K562 (cell line): Measurements from ENCODE around the gene LRP3. TPM values are rescaled to one million over a fixed set of nuclear protein-coding genes. Genes with fewer than 3 reads are reported as not detected.

ENCODE experiments used
- ATAC-seq: fragments of 200-7000 bp; cut with Tn5 transposase; 3 replicates; pipeline ENCODE4 v1.9.1; 2020; ENCODE audit warnings: moderate library complexity
- BruUV-seq: library from RNA; stranded (reverse); fragments of 400-500 nt; replicated peaks from 2 replicates; lab custom pipeline; 2021; lab: Mats Ljungman, UMichigan
- CTCF ChIA-PET: fragments of 300-600 bp; formaldehyde crosslinking; extraction: SDS; loops from one replicate; lab custom pipeline; 2021; ENCODE audit warnings: low intra/inter-chr PET ratio; lab: Yijun Ruan, JAX
- POLR2A ChIA-PET: fragments of 300-600, 350-650 bp; sonication (Branson Sonifier 250); formaldehyde crosslinking; extraction: SDS; loops from one replicate; lab custom pipeline; 2021; ENCODE audit warnings: antibody characterized with exemption, inconsistent platforms; lab: Yijun Ruan, JAX
- DNase-seq, 4 experiments: peaks; one replicate each; pipeline versions ENCODE4 v3.0.0 to v3.0.0-alpha.2; 2011 to 2018; ENCODE audit warnings: low spot score in 3 of 4, mixed read lengths in 3 of 4; ENCODE audit errors: extremely low read depth in 1 of 4
- FAIRE-seq: peaks from 2 replicates; lab custom pipeline; 2011; peaks lifted over from hg19 to GRCh38; lab: Jason Lieb, UNC
- H2AFZ ChIP-seq: 2 replicates; pipeline ENCODE4 v1.6.0; 2011; ENCODE audit warnings: low read depth, low read length, control low read depth, inconsistent platforms
- H3K27ac ChIP-seq: fragments of 200-600 bp; 3 replicates; pipeline ENCODE4 v1.8.0; 2011; ENCODE audit warnings: low read depth, mild to moderate bottlenecking, control low read depth, inconsistent platforms, low read length, moderate library complexity, mixed read lengths; ENCODE audit errors: extremely low read depth
- H3K27me3 ChIP-seq, 2 experiments: fragments of 300-600 bp in 1 of 2; 2 replicates in 1 of 2; 3 replicates in 1 of 2; pipeline versions ENCODE4 v1.6.0 to v1.8.0; 2011; ENCODE audit warnings: inconsistent platforms in 2 of 2, low read length in 2 of 2, mild to moderate bottlenecking in 1 of 2, mixed read lengths in 1 of 2, moderate library complexity in 1 of 2; ENCODE audit not compliant: control insufficient read depth in 2 of 2, insufficient read depth in 2 of 2
- H3K36me3 ChIP-seq: fragments of 300-600 bp; 3 replicates; pipeline ENCODE4 v1.8.0; 2011; ENCODE audit warnings: mild to moderate bottlenecking, low read length, inconsistent platforms; ENCODE audit not compliant: control insufficient read depth, insufficient read depth
- H3K4me1 ChIP-seq, 2 experiments: fragments of 200-600 bp in 1 of 2; replicated peaks in 1 of 2; 2 replicates in 1 of 2; 3 replicates in 1 of 2; pipeline versions ENCODE4 v1.5.1 to v1.8.0; 2011; ENCODE audit warnings: inconsistent platforms in 2 of 2, low read length in 2 of 2, mild to moderate bottlenecking in 1 of 2, mixed read lengths in 1 of 2, moderate library complexity in 1 of 2; ENCODE audit not compliant: control insufficient read depth in 2 of 2, insufficient read depth in 2 of 2
- H3K4me2 ChIP-seq: 2 replicates; pipeline ENCODE4 v1.6.1; 2011; ENCODE audit warnings: low read length, control low read depth, inconsistent platforms, mixed read lengths; ENCODE audit not compliant: insufficient read depth
- H3K4me3 ChIP-seq: fragments of 200-600 bp; sonication (generic), shearing (Covaris generic); 2 replicates; pipeline ENCODE4 v1.5.1; 2016; ENCODE audit warnings: control low read depth, inconsistent platforms
- H3K79me2 ChIP-seq: fragments of 200-600 bp; 3 replicates; pipeline ENCODE4 v1.8.0; 2011; ENCODE audit warnings: low read length, inconsistent platforms; ENCODE audit not compliant: control insufficient read depth, insufficient read depth
- H3K9ac ChIP-seq, 2 experiments: 2 replicates each; pipeline versions ENCODE4 v1.6.0 to v1.6.1; 2011; ENCODE audit warnings: low read depth in 2 of 2, low read length in 2 of 2, control low read depth in 1 of 2, inconsistent platforms in 1 of 2, mild to moderate bottlenecking in 1 of 2, mixed read lengths in 1 of 2; ENCODE audit not compliant: insufficient read depth in 1 of 2
- H3K9me1 ChIP-seq: one replicate; pipeline ENCODE4 v1.6.0; 2011; ENCODE audit warnings: inconsistent platforms, mild to moderate bottlenecking, low read length, moderate library complexity; ENCODE audit not compliant: control insufficient read depth, insufficient read depth
- H3K9me3 ChIP-seq: replicated peaks from 2 replicates; pipeline ENCODE4 v1.5.1; 2011; ENCODE audit warnings: low read depth, low read length, inconsistent platforms; ENCODE audit not compliant: control insufficient read depth, insufficient read depth
- H4K20me1 ChIP-seq: replicated peaks from 2 replicates; pipeline ENCODE4 v1.6.1; 2011; ENCODE audit warnings: low read length, inconsistent platforms, mixed read lengths; ENCODE audit not compliant: control insufficient read depth, insufficient read depth
- ATF1 ChIP-seq, 2 experiments: fragments of 450-650 bp in 1 of 2; IDR thresholded peaks; 2 replicates each; pipeline ENCODE4 v1.6.1; 2016; ENCODE audit warnings: missing compliant biosample characterization in 1 of 2, missing genetic modification characterization in 1 of 2
- CREB1 ChIP-seq, 2 experiments: sonication (generic) in 1 of 2; formaldehyde crosslinking in 1 of 2; IDR thresholded peaks; 2 replicates each; pipeline versions ENCODE4 v1.6.1 to v1.8.0; 2012 to 2022; ENCODE audit warnings: inconsistent platforms in 1 of 2, mild to moderate bottlenecking in 1 of 2, missing genetic modification reagents in 1 of 2, moderate library complexity in 1 of 2
- MITF ChIP-seq: IDR thresholded peaks from 2 replicates; pipeline ENCODE4 v1.6.1; 2014; ENCODE audit warnings: antibody characterized with exemption
- MTA2 ChIP-seq: fragments of 450-650 bp; IDR thresholded peaks from 2 replicates; pipeline ENCODE4 v1.6.1; 2016; ENCODE audit warnings: low read depth
- RBFOX2 ChIP-seq: fragments of 200-400 bp; formaldehyde crosslinking; IDR thresholded peaks from 2 replicates; pipeline ENCODE4 v1.6.1; 2017; ENCODE audit warnings: low read depth, mild to moderate bottlenecking, low read length, moderate library complexity
- RUNX1 ChIP-seq: sonication (generic); IDR thresholded peaks from 2 replicates; pipeline ENCODE4 v1.6.1; 2016; ENCODE audit warnings: antibody characterized with exemption, low read depth
- SRF ChIP-seq, 2 experiments: fragments of 250-450, 450-650 bp in 1 of 2; sonication (Bioruptor Pico) in 1 of 2; sonication (generic) in 1 of 2; formaldehyde crosslinking; IDR thresholded peaks; 2 replicates each; pipeline versions ENCODE4 v1.5.0 to v1.5.1; 2020 to 2022; ENCODE audit warnings: mild to moderate bottlenecking in 1 of 2, missing genetic modification reagents in 1 of 2
- THAP7 ChIP-seq: fragments of 250-450 bp; sonication (Bioruptor Pico); IDR thresholded peaks from 2 replicates; pipeline ENCODE4 v1.5.0; 2021
- ZNF134 ChIP-seq: fragments of 250-450 bp; sonication (Bioruptor Pico); conservative IDR thresholded peaks from 2 replicates; pipeline ENCODE4 v1.4.0; 2020
- ZNF444 ChIP-seq: fragments of 250-450 bp; sonication (Bioruptor Pico); IDR thresholded peaks from 2 replicates; pipeline ENCODE4 v1.4.0; 2020; ENCODE audit warnings: mild to moderate bottlenecking, moderate library complexity
- WGBS: fragments of 100-300 bp; shearing (Covaris generic); methylation state at CpG from one replicate; pipeline ENCODE4 v1.1.6; 2016; ENCODE audit warnings: low coverage, mixed read lengths; ENCODE audit not compliant: insufficient coverage; ENCODE audit errors: missing lambda C conversion rate; 5-methylcytosine and 5-hydroxymethylcytosine counted together
- in situ Hi-C: fragments of 300-500 bp; cut with MboI; formaldehyde crosslinking; loops from 4 replicates; pipeline ENCODE4 v1.15.0; 2018; ENCODE audit warnings: inconsistent platforms, mixed read lengths
- intact Hi-C: fragments of 100-400 bp; cut with micrococcal nuclease; formaldehyde crosslinking; loops from 2 replicates; pipeline ENCODE4 v1.14.2; 2022
- polyA plus RNA-seq, 8 experiments: library from polyadenylated mRNA; depleted of rRNA in 4 of 8; stranded (reverse) in 5 of 8; unstranded in 3 of 8; fragments of >200 nt; fragmentation: Nextera tagmentation in 2 of 8; fragmentation: Illumina TruSeq in 1 of 8; extraction: Ambion mirVana in 2 of 8; extraction: Trizol in 1 of 8; gene quantifications; 2 replicates each; pipeline versions ENCODE4 v1.2.1 to v1.2.3, GENCODE V29; 2011 to 2014; ENCODE audit warnings: inconsistent platforms in 1 of 8, missing spikeins in 1 of 8
- total RNA-seq, 7 experiments: library from RNA; depleted of rRNA in 6 of 7; stranded (reverse); fragments of >200 nt in 6 of 7; fragmentation: Illumina TruSeq in 2 of 7; extraction: Trizol in 2 of 7; gene quantifications; 2 replicates each; pipeline versions ENCODE4 v1.2.1 to v1.2.3, GENCODE V29; 2011 to 2021; ENCODE audit warnings: low replicate concordance in 1 of 7
- TF ChIP-seq, protein P1 (sequence below): IDR thresholded peaks from 2 replicates; pipeline ENCODE4 v1.6.1; 2011; ENCODE audit not compliant: insufficient read length; ENCODE audit errors: extremely low read depth
- TF ChIP-seq, protein P2 (sequence below): fragments of 450-650 bp; formaldehyde crosslinking; conservative IDR thresholded peaks from 2 replicates; pipeline ENCODE4 v1.4.0; 2022; ENCODE audit warnings: mild to moderate bottlenecking, missing genetic modification characterization
- TF ChIP-seq, protein P3 (sequence below): fragments of 150-350 bp; conservative IDR thresholded peaks from 2 replicates; pipeline ENCODE4 v1.6.1; 2014; ENCODE audit warnings: low read length

The LRP3 gene
- total and polyA plus RNA-seq, 9 of the 15 experiments (the other 6 are each of a cell fraction or from before 2014, with no cell fraction given), result 0.29 TPM; not detected in 8

DNA sequence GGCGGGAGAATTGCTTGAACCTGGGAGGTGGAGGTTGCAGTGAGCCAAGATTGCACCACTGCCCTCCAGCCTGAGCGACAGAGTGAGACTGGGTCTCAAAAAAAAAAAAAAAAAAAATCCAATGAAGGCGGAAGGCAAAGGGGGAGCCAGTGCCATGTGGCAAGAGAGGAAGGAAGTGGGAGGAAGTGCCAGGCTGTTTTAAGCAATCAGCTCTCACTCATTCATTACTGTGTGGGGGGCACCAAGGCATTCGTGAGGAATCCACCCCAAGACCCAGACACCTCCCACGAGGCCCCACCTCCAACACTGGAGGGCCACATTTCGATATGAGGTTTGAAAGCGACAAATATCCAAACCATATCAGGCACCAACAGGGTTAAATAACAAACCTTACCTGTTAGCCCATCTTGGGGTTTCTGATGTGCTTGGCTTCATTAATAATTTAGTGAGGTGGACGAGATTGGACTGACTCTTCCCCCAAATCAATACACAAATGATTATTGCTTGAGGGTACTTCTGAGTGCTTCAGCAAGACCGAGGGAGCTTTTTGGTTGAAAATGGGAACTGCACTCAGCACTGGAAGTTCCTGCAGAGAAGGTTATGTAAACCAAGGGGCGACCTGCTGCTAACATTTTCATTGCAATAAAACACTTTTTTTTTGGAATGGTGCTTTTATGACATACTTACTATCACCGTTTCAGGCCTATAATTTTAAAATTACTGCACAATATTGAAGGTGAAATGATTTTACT is 7.5 kb upstream of the LRP3 start (continued):
- TF ChIP-seq MTA2 (no peak), RBFOX2 (no peak), ZNF134 (CRISPR knock-in tag) (no peak)
- TF ChIP-seq, protein P1, sequence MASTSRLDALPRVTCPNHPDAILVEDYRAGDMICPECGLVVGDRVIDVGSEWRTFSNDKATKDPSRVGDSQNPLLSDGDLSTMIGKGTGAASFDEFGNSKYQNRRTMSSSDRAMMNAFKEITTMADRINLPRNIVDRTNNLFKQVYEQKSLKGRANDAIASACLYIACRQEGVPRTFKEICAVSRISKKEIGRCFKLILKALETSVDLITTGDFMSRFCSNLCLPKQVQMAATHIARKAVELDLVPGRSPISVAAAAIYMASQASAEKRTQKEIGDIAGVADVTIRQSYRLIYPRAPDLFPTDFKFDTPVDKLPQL, result no peak
- TF ChIP-seq, protein P2, sequence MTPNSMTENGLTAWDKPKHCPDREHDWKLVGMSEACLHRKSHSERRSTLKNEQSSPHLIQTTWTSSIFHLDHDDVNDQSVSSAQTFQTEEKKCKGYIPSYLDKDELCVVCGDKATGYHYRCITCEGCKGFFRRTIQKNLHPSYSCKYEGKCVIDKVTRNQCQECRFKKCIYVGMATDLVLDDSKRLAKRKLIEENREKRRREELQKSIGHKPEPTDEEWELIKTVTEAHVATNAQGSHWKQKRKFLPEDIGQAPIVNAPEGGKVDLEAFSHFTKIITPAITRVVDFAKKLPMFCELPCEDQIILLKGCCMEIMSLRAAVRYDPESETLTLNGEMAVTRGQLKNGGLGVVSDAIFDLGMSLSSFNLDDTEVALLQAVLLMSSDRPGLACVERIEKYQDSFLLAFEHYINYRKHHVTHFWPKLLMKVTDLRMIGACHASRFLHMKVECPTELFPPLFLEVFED (CRISPR knock-in tag), result no peak

- no TSS peak for BruUV-seq
Measured at GRCh38 chr19:33187183-33187540, 7.0 kb upstream of the LRP3 start.

More at GRCh38 chr19:33187183-33187540, 7.0 kb upstream of the LRP3 start:
- Histone ChIP-seq H3K36me3 (no peaks in the 10 kb centered on the region), H3K9me1 (no peaks in the 10 kb centered on the region)
- TF ChIP-seq THAP7 (CRISPR knock-in tag) (no peak), ZNF444 (no peak), RBFOX2 (no peak), ATF1 (CRISPR knock-in tag; IDR thresholded peaks at IDR 0.05) (no peak), ATF1 (tag; IDR thresholded peaks at IDR 0.05) (no peak), SRF (CRISPR knock-in tag; IDR thresholded peaks at IDR 0.05) (no peak), RUNX1 (no peak), CREB1 (IDR thresholded peaks at IDR 0.05) (no peak), CREB1 (CRISPR knock-in tag; IDR thresholded peaks at IDR 0.05) (no peak), MITF (no peak)
- TF ChIP-seq, protein P3, sequence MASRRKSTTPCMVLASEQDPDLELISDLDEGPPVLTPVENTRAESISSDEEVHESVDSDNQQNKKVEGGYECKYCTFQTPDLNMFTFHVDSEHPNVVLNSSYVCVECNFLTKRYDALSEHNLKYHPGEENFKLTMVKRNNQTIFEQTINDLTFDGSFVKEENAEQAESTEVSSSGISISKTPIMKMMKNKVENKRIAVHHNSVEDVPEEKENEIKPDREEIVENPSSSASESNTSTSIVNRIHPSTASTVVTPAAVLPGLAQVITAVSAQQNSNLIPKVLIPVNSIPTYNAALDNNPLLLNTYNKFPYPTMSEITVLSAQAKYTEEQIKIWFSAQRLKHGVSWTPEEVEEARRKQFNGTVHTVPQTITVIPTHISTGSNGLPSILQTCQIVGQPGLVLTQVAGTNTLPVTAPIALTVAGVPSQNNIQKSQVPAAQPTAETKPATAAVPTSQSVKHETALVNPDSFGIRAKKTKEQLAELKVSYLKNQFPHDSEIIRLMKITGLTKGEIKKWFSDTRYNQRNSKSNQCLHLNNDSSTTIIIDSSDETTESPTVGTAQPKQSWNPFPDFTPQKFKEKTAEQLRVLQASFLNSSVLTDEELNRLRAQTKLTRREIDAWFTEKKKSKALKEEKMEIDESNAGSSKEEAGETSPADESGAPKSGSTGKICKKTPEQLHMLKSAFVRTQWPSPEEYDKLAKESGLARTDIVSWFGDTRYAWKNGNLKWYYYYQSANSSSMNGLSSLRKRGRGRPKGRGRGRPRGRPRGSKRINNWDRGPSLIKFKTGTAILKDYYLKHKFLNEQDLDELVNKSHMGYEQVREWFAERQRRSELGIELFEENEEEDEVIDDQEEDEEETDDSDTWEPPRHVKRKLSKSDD, result no peak
- TF ChIP-seq, all 486 proteins: peak for 0
- intact Hi-C loops (loop anchor here (10.0 kb wide), 1 partner anchor 62 kb away; no protein-coding TSS in a partner anchor), in situ Hi-C loops (no loop called here)
- ChIA-PET POLR2A (no interaction called here), CTCF (no interaction called here)
- no peak for ATAC-seq
- H3K4me2 ChIP-seq, result no peak overlapping the region
- no peak overlapping the region for H3K4me3 ChIP-seq
- no peaks in the 10 kb centered on the region for H3K9me3 ChIP-seq
- H2AFZ ChIP-seq, result no peak overlapping the region
- WGBS, result 10% methylated on average over 7 of the region's 8 CpGs
- H3K9ac ChIP-seq, result no peak overlapping the region
- H3K4me1 ChIP-seq, result no peaks in the 10 kb centered on the region; a peak in 1 of 5 replicates
- peak in 1 of 4 experiments; percentile 3 for DNase-seq
- H4K20me1 ChIP-seq, result no peaks in the 10 kb centered on the region
- no peaks in the 10 kb centered on the region for H3K79me2 ChIP-seq
- no peak overlapping the region for H3K27ac ChIP-seq
- FAIRE-seq, result no peak
- H3K27me3 ChIP-seq, result peaks cover 6 to 14% of the 10 kb centered on the region in 2 experiments; a peak in 4 of 5 replicates
